A375 (cell line): ENCODE data around the gene UNC93B1. TPM values are rescaled to one million over a fixed set of nuclear protein-coding genes. Genes with fewer than 3 reads are reported as not detected.

ENCODE experiments used
- small RNA-seq: library from RNA; depleted of rRNA; stranded (forward); fragments of <200 nt; gene quantifications from one replicate; pipeline ENCODE3, GENCODE V24; 2014
- total RNA-seq: library from RNA; depleted of rRNA; stranded (reverse); fragments of >200 nt; shearing (Covaris generic); gene quantifications from 2 replicates; pipeline ENCODE4 v1.2.3, GENCODE V29; 2014; rRNA removed

UNC93B1 gene, protein sequence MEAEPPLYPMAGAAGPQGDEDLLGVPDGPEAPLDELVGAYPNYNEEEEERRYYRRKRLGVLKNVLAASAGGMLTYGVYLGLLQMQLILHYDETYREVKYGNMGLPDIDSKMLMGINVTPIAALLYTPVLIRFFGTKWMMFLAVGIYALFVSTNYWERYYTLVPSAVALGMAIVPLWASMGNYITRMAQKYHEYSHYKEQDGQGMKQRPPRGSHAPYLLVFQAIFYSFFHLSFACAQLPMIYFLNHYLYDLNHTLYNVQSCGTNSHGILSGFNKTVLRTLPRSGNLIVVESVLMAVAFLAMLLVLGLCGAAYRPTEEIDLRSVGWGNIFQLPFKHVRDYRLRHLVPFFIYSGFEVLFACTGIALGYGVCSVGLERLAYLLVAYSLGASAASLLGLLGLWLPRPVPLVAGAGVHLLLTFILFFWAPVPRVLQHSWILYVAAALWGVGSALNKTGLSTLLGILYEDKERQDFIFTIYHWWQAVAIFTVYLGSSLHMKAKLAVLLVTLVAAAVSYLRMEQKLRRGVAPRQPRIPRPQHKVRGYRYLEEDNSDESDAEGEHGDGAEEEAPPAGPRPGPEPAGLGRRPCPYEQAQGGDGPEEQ
- 34.8 and 38.8 TPM in 2 replicates for total RNA-seq

DNA sequence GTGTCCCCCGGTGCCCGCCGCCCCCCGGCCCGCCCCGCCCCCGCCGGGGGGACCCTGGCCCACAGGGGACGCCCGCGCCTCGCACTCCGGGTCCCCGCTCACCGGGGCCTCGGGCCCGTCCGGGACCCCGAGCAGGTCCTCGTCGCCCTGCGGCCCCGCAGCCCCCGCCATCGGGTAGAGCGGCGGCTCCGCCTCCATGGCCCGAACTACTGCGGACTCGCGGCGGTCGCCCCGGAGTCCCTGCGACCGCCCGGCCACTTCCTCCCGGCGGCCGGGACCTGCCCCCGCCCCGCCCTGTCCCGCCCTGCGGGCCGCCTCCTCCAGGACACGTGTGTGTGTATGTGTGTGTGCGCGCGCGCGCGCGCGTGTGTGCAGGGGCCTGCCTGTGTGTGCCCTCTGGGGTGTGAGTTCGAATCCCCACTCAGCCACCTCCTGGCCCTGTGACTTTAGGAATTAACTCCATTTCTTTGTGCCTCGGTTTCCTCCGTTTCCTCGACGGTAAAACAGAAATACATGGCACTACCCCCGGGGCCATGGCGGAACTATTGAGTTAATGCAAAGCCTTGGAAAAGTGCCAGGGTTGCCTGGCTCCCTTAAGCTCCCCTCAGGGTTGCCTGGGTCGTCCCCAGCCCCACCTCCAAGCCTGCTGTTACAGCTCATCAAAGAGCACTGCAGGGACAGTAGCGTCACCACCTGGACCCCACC is at the start of gene UNC93B1:
Gene UNC93B1 (minus strand): TSS at position 252 of the 705 bp plus-strand sequence. CDS start 54 bp downstream, at position 198.

DNA sequence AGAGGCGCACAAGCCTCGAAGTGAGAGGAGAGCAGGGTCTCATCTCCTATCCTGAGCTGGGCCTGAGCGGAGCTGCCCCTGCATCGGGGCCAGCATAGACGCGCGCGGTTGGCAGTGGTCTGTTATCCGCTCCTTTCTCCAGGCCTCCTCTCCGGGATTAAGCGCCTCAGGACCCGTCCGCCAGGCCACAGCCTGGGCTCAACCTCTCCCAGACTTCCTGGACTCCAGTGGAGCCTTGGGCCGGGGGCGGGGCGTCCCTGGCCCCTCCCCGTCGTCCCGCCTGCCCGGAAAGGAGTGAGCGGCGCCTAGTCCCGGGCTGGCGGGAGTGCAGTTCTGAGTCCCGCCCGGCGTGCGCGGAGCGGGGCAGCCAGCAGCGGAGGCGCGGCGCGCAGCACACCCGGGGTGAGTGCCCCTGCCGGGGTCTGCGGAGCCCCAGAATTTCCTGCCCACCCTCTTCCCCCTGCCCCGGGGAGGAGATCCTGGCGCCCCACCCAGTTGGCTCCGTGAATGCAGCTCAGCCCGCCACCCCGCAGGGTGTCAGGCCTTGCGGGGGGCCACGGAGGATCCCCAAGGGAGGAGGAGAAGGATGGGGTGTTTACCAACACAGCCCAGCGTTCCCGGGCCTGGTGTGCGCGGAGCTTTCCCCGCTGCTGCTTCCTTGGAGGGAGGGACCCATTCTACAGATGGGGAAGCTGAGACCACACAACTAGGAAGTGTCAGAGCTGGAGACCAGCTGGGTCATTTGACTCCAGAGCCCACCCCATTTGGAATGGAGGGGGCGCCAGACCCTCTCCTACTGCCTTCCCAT is 35.0 kb upstream of the UNC93B1 start, which contains the start of gene TCIRG1:
Gene TCIRG1 (plus strand): TSS at position 308 of the 808 bp plus-strand sequence. CDS start 2,247 bp downstream, outside the sequence.

GRCh38 chr11:68030318-68031143 is 26.6 kb upstream of the UNC93B1 start, which contains the start of gene NDUFS8:
TSS of gene NDUFS8 (plus strand) at chr11:68030681. CDS start at chr11:68032152, 1,471 bp downstream.

DNA sequence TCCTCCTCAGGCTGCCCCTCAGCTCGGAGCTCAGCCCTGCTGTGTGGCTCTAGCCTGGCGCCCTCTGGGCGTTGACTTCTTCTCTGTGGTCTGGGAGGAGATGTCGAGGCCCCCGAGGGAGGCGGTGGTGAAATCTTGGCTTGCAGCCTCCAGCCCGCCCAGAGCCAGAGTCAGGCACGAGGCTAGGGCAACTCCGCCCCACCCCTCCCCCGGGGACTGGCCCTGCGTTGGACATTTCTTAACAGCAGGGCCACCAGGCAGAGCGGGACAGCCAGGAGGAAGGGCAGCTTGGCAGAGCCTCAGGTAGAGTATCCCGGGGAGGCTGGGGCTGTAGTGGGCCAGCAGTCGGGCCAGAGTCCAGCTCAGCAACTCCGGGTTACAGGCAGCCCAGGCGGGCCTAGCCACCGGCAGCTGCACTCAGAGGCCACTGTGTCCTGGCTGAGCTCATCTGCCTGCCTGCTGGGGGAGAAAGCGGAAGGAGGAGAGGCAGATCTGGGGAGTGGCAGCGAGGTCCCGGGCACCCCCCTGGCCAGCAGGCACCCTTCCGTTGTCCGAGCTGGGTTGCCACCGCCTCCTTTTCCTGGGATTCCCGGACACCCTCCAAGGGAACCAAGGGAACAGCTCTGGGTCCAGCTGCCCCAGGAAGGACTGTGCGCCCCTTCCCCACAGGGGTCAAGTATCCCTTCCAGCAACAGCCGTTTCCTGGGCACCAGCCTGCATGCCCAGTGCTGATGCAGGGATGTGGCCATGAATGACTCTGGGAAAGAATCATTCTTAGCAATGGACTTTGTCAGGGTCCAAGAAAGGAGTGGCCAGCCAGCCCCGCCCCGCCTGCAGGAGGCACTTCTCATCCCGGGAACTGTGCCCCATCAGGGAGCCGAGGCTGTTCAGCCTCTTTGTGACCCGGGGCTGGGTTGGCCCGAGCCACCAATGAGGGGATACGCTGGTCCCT is 6.5 kb upstream of the UNC93B1 start, which contains the start of gene ALDH3B1:
Gene ALDH3B1 (plus strand): TSS at position 238 of the 952 bp plus-strand sequence. CDS start 4,971 bp downstream, outside the sequence.

Small RNA genes lying within 50 kb of the gene (small RNA-seq; reads per million reads assigned to genes)
- not detected for gene MIR6753

Other genes with a start within 250 kb of the UNC93B1 start
- gene ALDH3B1, start 6.2 kb upstream of the UNC93B1 start, total RNA-seq = 32.3 and 38.2 TPM in 2 replicates
- gene NDUFS8, start 26.6 kb upstream of the UNC93B1 start, total RNA-seq = 242 and 261 TPM in 2 replicates
- 80.7 and 89.0 TPM in 2 replicates for gene TCIRG1, start 34.9 kb upstream of the UNC93B1 start, total RNA-seq
- gene CHKA, start 117.3 kb upstream of the UNC93B1 start, total RNA-seq = 16.0 and 22.2 TPM in 2 replicates
- 20.9 and 23.8 TPM in 2 replicates for gene KMT5B, start 209.2 kb upstream of the UNC93B1 start, total RNA-seq